SK-N-SH treated with all-trans-retinoic acid at 6 μM for 48 hours (cell line): ENCODE measurements around the gene LTBP2.
A peak's percentile ranks its signal among the peaks of the same experiment; 100 is the strongest.

Source experiments
- ATAC-seq: fragments of 200-7000 bp; cut with Tn5 transposase; 3 replicates; pipeline ENCODE4 v1.9.1; 2020; ENCODE audit warnings: mild to moderate bottlenecking, moderate library complexity
- ARNTL ChIP-seq: fragments of 450-650 bp; formaldehyde crosslinking; IDR thresholded peaks from 2 replicates; pipeline ENCODE4 v1.5.0; 2020; ENCODE audit warnings: low read depth, mild to moderate bottlenecking, moderate library complexity, borderline replicate concordance
- BACH2 ChIP-seq: fragments of 250-450 bp; sonication (Bioruptor Pico); IDR thresholded peaks from 2 replicates; pipeline ENCODE4 v1.9.0; 2021; ENCODE audit warnings: mild to moderate bottlenecking, borderline replicate concordance
- CSDC2 ChIP-seq: fragments of 250-450 bp; sonication (Bioruptor Pico); IDR thresholded peaks from 2 replicates; pipeline ENCODE4 v1.5.0; 2020; ENCODE audit warnings: mild to moderate bottlenecking, moderate library complexity
- ESRRG ChIP-seq: fragments of 250-450 bp; sonication (Bioruptor Pico); IDR thresholded peaks from 2 replicates; pipeline ENCODE4 v1.6.1; 2021; ENCODE audit warnings: mild to moderate bottlenecking
- GLIS3 ChIP-seq: fragments of 250-450 bp; sonication (Bioruptor Pico); IDR thresholded peaks from 2 replicates; pipeline ENCODE4 v1.5.0; 2020; ENCODE audit warnings: mild to moderate bottlenecking, moderate library complexity
- ISL1 ChIP-seq: fragments of 250-450 bp; sonication (Bioruptor Pico); IDR thresholded peaks from 2 replicates; pipeline ENCODE4 v2.1.2; 2022; ENCODE audit warnings: mild to moderate bottlenecking, moderate library complexity
- OSR1 ChIP-seq: fragments of 250-450 bp; sonication (Bioruptor Pico); IDR thresholded peaks from 2 replicates; pipeline ENCODE4 v1.8.0; 2022; ENCODE audit warnings: moderate library complexity, mild to moderate bottlenecking, inconsistent platforms
- PATZ1 ChIP-seq: fragments of 250-450 bp; sonication (Bioruptor Pico); IDR thresholded peaks from 2 replicates; pipeline ENCODE4 v1.8.0; 2020; ENCODE audit warnings: mild to moderate bottlenecking, moderate library complexity, borderline replicate concordance
- PPARA ChIP-seq: fragments of 250-450 bp; sonication (Bioruptor Pico); IDR thresholded peaks from 2 replicates; pipeline ENCODE4 v1.5.0; 2020; ENCODE audit warnings: mild to moderate bottlenecking, borderline replicate concordance
- RARB ChIP-seq: fragments of 250-450 bp; sonication (Bioruptor Pico); IDR thresholded peaks from 2 replicates; pipeline ENCODE4 v1.8.0; 2021; ENCODE audit warnings: mild to moderate bottlenecking, moderate library complexity
- SNAI2 ChIP-seq: fragments of 250-450 bp; sonication (Bioruptor Pico); IDR thresholded peaks from 2 replicates; pipeline ENCODE4 v1.5.0; 2020; ENCODE audit warnings: mild to moderate bottlenecking, moderate library complexity
- TCF4 ChIP-seq: fragments of 250-450 bp; sonication (Bioruptor Pico); IDR thresholded peaks from 2 replicates; pipeline ENCODE4 v1.8.0; 2021; ENCODE audit warnings: mild to moderate bottlenecking, moderate library complexity, borderline replicate concordance
- TOX ChIP-seq: fragments of 250-450 bp; sonication (Bioruptor Pico); IDR thresholded peaks from 2 replicates; pipeline ENCODE4 v1.8.0; 2021; ENCODE audit warnings: mild to moderate bottlenecking, moderate library complexity, borderline replicate concordance
- ZC3H10 ChIP-seq: fragments of 250-450 bp; sonication (Bioruptor Pico); IDR thresholded peaks from 2 replicates; pipeline ENCODE4 v1.5.1; 2021; ENCODE audit warnings: mild to moderate bottlenecking, moderate library complexity
- ZFP3 ChIP-seq: fragments of 250-450 bp; sonication (Bioruptor Pico); IDR thresholded peaks from 2 replicates; pipeline ENCODE4 v1.5.0; 2020; ENCODE audit warnings: mild to moderate bottlenecking, moderate library complexity
- ZFP30 ChIP-seq: fragments of 450-650 bp; formaldehyde crosslinking; IDR thresholded peaks from 2 replicates; pipeline ENCODE4 v1.5.0; 2022; ENCODE audit warnings: mild to moderate bottlenecking, moderate library complexity
- ZNF565 ChIP-seq: fragments of 450-650 bp; formaldehyde crosslinking; conservative IDR thresholded peaks from 2 replicates; pipeline ENCODE4 v1.5.0; 2020; ENCODE audit warnings: low read depth, mild to moderate bottlenecking, moderate library complexity
- ZNF70 ChIP-seq: fragments of 450-650 bp; formaldehyde crosslinking; IDR thresholded peaks from 2 replicates; pipeline ENCODE4 v1.5.0; 2020; ENCODE audit warnings: mild to moderate bottlenecking, moderate library complexity
- ZNF8 ChIP-seq: fragments of 450-650 bp; formaldehyde crosslinking; IDR thresholded peaks from 2 replicates; pipeline ENCODE4 v1.5.0; 2020; ENCODE audit warnings: mild to moderate bottlenecking, moderate library complexity
- TF ChIP-seq, protein P1 (sequence below): fragments of 250-450 bp; sonication (Bioruptor Pico); IDR thresholded peaks from 2 replicates; pipeline ENCODE4 v1.5.1; 2021; ENCODE audit warnings: mild to moderate bottlenecking, moderate library complexity
- TF ChIP-seq, protein P2 (sequence below): fragments of 250-450 bp; sonication (Bioruptor Pico); IDR thresholded peaks from 2 replicates; pipeline ENCODE4 v1.8.0; 2021; ENCODE audit warnings: low read depth, mild to moderate bottlenecking, moderate library complexity, borderline replicate concordance
- TF ChIP-seq, protein P3 (sequence below): fragments of 250-450 bp; sonication (Bioruptor Pico); IDR thresholded peaks from 2 replicates; pipeline ENCODE4 v1.5.1; 2020; ENCODE audit warnings: low read depth, mild to moderate bottlenecking, moderate library complexity

Gene LTBP2

GRCh38 chr14:74503938-74504335 is 108.1 kb downstream of the LTBP2 start:
- TF ChIP-seq ESRRG (CRISPR knock-in tag) = no peak
- no peak for TF ChIP-seq ISL1 (CRISPR knock-in tag)
- TF ChIP-seq, protein P1, sequence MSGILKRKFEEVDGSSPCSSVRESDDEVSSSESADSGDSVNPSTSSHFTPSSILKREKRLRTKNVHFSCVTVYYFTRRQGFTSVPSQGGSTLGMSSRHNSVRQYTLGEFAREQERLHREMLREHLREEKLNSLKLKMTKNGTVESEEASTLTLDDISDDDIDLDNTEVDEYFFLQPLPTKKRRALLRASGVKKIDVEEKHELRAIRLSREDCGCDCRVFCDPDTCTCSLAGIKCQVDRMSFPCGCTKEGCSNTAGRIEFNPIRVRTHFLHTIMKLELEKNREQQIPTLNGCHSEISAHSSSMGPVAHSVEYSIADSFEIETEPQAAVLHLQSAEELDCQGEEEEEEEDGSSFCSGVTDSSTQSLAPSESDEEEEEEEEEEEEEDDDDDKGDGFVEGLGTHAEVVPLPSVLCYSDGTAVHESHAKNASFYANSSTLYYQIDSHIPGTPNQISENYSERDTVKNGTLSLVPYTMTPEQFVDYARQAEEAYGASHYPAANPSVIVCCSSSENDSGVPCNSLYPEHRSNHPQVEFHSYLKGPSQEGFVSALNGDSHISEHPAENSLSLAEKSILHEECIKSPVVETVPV (CRISPR knock-in tag) = no peak
- no peak for TF ChIP-seq PPARA
- no peak for TF ChIP-seq PATZ1 (CRISPR knock-in tag)
- TF ChIP-seq ZFP3 = no peak
- TF ChIP-seq, protein P2, sequence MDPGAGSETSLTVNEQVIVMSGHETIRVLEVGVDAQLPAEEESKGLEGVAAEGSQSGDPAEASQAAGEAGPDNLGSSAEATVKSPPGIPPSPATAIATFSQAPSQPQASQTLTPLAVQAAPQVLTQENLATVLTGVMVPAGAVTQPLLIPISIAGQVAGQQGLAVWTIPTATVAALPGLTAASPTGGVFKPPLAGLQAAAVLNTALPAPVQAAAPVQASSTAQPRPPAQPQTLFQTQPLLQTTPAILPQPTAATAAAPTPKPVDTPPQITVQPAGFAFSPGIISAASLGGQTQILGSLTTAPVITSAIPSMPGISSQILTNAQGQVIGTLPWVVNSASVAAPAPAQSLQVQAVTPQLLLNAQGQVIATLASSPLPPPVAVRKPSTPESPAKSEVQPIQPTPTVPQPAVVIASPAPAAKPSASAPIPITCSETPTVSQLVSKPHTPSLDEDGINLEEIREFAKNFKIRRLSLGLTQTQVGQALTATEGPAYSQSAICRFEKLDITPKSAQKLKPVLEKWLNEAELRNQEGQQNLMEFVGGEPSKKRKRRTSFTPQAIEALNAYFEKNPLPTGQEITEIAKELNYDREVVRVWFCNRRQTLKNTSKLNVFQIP (CRISPR knock-in tag) = no peak
- no peak for TF ChIP-seq ZFP30 (CRISPR knock-in tag)
- TF ChIP-seq ARNTL (CRISPR knock-in tag) = no peak
- no peak for TF ChIP-seq OSR1
- no peak for ATAC-seq

DNA sequence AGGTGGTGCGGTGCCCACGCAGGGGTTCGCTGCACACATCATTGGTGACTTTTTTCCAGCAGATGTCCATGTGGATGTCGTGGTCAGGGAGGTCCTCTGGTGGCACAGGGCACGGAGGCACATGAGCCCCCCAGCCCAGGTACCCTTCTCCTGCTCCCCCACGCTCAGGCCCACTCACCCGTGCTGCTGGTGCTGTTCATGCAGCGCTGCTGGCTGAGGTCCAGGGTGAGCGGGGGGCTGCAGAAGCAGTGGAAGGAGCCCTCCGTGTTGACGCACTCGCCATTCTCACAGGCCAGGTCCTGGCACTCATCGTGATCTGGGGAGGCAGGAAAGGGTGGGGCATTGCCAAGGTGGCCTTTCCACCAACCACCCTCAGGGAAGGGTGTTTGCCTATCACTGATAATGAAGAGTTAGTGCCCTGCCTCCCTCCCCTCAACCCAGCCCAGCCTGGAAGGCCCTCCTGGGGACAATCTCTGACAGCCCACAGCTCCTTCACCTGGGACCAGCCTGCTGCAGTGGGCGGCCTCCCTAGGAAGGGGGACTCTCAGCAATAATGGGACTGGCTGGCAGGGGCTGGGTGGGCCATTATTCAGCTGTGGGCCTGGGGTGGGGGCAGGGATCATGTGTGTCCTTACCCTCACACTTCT is 108.6 kb downstream of the LTBP2 start:
- no peak for ATAC-seq
- TF ChIP-seq CSDC2 (no peak), ZNF565 (CRISPR knock-in tag) (no peak)

DNA sequence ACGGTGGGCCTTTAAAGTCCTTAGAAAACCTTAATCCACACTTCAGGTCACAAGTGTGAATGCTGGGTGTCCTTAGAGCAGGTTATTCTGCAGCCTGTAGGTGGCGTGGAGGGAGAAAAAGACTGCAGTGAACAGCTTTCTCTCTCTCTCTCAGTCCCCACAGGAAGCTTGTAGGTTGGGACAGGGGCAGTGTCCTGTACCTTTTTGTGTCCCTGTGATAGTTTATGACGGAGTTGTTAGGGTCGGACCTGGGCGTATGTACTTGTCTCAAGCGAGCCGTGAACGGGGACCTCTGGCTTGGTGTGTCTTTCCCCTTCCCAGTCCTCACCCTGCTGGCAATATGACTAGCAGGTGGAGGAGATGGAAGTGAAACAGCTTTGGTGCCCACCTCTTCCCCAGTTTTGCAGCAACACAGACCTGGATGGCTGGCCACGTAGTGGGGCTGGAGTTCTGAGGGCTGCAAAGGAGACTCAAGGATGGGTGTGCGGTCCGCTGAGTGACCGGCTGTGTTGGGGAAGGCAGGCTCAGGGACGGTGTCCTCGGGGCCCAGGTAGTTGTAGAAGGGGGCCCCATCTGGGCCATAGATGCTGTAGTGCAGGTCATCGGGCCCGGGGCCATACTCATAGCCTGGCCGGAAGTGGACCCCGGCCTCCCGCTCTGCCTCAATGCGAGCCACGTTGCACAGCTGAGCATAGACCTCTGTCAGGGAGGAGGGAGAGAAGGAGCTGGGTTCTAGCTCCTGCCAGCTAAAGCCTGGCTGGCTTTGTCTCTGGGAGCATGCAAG is 109.6 kb downstream of the LTBP2 start:
- TF ChIP-seq TOX (CRISPR knock-in tag) (no peak), BACH2 (no peak), ZNF565 (CRISPR knock-in tag) (no peak), ZNF70 (CRISPR knock-in tag) (no peak), PPARA (no peak), RARB (no peak), PATZ1 (CRISPR knock-in tag) (no peak), GLIS3 (CRISPR knock-in tag) (no peak), CSDC2 (no peak), ZC3H10 (CRISPR knock-in tag) (no peak), ISL1 (CRISPR knock-in tag) (no peak), ZNF8 (no peak), ESRRG (CRISPR knock-in tag) (no peak), TCF4 (no peak), SNAI2 (CRISPR knock-in tag) (no peak), ARNTL (CRISPR knock-in tag) (no peak), ZFP30 (CRISPR knock-in tag) (no peak)
- TF ChIP-seq, protein P2 (CRISPR knock-in tag) = no peak
- TF ChIP-seq, protein P1 (CRISPR knock-in tag) = no peak
- TF ChIP-seq, protein P3, sequence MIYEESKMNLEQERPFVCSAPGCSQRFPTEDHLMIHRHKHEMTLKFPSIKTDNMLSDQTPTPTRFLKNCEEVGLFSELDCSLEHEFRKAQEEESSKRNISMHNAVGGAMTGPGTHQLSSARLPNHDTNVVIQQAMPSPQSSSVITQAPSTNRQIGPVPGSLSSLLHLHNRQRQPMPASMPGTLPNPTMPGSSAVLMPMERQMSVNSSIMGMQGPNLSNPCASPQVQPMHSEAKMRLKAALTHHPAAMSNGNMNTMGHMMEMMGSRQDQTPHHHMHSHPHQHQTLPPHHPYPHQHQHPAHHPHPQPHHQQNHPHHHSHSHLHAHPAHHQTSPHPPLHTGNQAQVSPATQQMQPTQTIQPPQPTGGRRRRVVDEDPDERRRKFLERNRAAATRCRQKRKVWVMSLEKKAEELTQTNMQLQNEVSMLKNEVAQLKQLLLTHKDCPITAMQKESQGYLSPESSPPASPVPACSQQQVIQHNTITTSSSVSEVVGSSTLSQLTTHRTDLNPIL = no peak
- TF ChIP-seq, all 23 proteins: peak for 0
- peak; percentile 67 for ATAC-seq
